Mesodermal cell (in vitro differentiated cells): Measurements from ENCODE around the gene ACVR2B.

Source experiments
- H3K27ac ChIP-seq: 2 replicates; pipeline ENCODE4 v1.7.0; 2013; ENCODE audit warnings: mild to moderate bottlenecking, low read depth, low read length, moderate library complexity; ENCODE audit not compliant: severe bottlenecking
- H3K36me3 ChIP-seq: 2 replicates; pipeline ENCODE4 v1.7.1; 2013; ENCODE audit warnings: mild to moderate bottlenecking, low read length, moderate library complexity; ENCODE audit not compliant: control insufficient read depth, insufficient read depth
- H3K4me1 ChIP-seq: one replicate; pipeline ENCODE4 v1.7.1; 2013; ENCODE audit warnings: mild to moderate bottlenecking, low read length; ENCODE audit not compliant: insufficient read depth, control insufficient read depth, poor library complexity, severe bottlenecking
- H3K4me3 ChIP-seq: 2 replicates; pipeline ENCODE4 v1.7.0; 2013; ENCODE audit warnings: low read length, control low read depth, mild to moderate bottlenecking; ENCODE audit not compliant: insufficient read depth, poor library complexity, severe bottlenecking; ENCODE audit errors: extremely low read depth
- H3K9me3 ChIP-seq: 2 replicates; pipeline ENCODE4 v1.7.1; 2013; ENCODE audit warnings: mild to moderate bottlenecking, low read length, moderate library complexity; ENCODE audit not compliant: control insufficient read depth
- WGBS, 2 experiments: methylation state at CpG; one replicate each; pipeline ENCODE4 v1.1.5; 2013; ENCODE audit warnings: missing lambda C conversion rate in 2 of 2; ENCODE audit not compliant: insufficient coverage in 2 of 2; 5-methylcytosine and 5-hydroxymethylcytosine counted together

Gene ACVR2B

DNA sequence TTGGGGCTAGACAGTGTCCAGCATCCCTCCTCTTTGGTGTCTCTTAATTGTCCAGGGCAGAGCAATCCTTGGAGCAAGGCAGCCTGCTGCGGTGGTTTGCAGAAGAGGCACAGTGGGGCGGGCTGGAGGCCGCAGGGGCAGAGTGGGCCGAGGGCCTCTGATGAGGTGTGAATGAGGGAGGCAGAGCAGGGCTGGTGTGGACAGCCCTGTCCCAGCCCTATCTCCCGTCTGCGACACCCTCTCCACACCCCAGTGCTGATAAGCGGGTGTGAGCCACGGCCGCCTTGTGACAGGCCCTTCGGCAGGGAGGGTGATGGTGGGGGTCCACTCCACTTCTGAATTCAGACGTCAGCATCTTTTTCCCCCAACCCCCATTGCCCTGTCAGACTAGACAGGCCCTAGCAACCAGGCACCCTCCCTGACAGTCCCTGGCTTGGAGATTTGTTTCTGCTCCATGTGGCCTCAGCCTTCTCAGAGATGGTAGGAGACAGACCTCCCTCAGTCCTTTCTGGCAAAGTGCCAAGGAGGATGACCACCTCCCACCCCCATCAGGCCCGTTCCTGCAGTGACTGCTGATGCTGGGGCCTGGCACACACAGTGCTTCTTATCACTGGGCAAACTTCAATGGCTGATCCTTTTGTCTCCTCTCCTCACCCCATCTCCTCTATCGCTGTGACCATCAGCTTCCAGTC, 79.7 kb downstream of the ACVR2B start:
- 74 to 75% methylated on average over 4 to 6 of the region's 13 CpGs for WGBS, 2 experiments
- Histone ChIP-seq H3K9me3 (no peaks in the 10 kb centered on the region), H3K27ac (no peak overlapping the region), H3K36me3 (no peaks in the 10 kb centered on the region), H3K4me3 (no peak overlapping the region), H3K4me1 (no peaks in the 10 kb centered on the region)

DNA sequence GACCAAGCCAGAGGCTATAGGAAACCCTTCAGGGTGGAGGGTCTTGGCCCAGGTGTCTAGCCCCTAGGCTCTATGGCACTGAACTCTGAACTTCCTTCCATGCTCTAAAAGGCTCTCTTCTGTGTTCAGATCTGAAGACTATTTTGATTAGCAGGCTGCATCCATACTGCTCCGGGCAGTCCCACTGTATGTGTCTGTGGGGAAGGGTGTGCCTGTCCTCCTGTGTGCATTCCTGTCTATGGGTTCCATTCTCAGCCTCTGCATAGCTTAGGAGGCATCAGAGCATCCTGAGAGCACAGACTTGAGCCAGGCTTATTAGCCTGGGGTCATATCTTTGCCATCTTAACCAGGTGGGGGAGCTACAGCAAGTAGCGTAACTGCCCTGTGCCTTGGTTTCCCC, 80.5 kb downstream of the ACVR2B start:
- WGBS, 2 experiments, result no CpG with 5 or more reads among the region's 2 CpGs
- Histone ChIP-seq H3K4me1 (no peaks in the 10 kb centered on the region), H3K9me3 (no peaks in the 10 kb centered on the region)

DNA sequence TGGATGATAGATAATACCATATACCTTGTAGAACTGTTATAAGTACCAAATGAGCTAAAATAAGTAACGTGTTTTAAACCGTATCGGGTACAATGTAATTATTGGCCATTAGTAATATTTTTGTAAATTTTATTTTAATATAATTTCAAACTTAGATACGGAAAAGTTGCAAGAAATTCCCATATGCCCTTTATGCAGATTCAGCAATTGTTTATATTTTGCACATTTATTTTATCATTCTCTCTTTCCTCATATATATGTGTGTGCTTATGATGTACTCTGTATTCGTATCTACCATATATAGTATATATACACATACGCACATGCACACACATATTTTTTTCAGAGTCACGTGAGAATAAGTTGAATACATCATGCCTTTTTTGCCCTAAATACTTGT, 80.9 kb downstream of the ACVR2B start:
- no peak overlapping the region for H3K27ac ChIP-seq
- no peaks in the 10 kb centered on the region for H3K9me3 ChIP-seq
- no peaks in the 10 kb centered on the region for H3K4me1 ChIP-seq
- H3K36me3 ChIP-seq, result no peaks in the 10 kb centered on the region
- no CpG with 5 or more reads among the region's 7 CpGs for WGBS, 2 experiments
- H3K4me3 ChIP-seq, result no peak overlapping the region

More for the DNA sequence above, 80.5 kb downstream of the ACVR2B start:
- Histone ChIP-seq H3K27ac (no peak overlapping the region), H3K36me3 (no peaks in the 10 kb centered on the region), H3K4me3 (no peak overlapping the region)

DNA sequence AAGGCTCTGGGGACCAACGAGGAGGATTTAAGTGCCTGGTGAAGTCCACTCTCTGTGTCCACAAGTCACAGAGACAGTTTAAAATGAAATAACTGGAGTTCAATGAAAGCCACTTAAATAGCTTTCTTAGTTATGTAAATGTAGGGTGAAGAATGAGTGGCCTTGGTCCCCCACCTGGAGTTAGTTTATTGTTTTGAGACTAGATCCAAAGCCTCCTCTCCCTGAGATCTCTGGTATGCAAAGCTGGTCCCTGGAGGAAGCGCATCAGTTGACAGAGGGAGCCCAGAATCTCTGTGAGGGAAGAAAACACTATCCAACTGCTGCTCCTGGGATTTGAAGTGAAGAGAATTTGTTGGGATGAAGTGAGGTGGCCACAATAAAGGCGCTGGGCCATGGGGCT, 83.0 kb downstream of the ACVR2B start:
- Histone ChIP-seq H3K4me1 (no peaks in the 10 kb centered on the region), H3K4me3 (no peak overlapping the region), H3K27ac (no peak overlapping the region), H3K9me3 (no peaks in the 10 kb centered on the region), H3K36me3 (no peaks in the 10 kb centered on the region)
- 48 to 49% methylated on average over 2 of the region's 3 CpGs for WGBS, 2 experiments

- no peaks in the 10 kb centered on the region for H3K9me3 ChIP-seq
- no peak overlapping the region for H3K4me3 ChIP-seq
- H3K27ac ChIP-seq, result no peak overlapping the region
- no peaks in the 10 kb centered on the region for H3K4me1 ChIP-seq
- no peaks in the 10 kb centered on the region for H3K36me3 ChIP-seq
- 77 to 91% methylated on average over 4 to 7 of the region's 8 CpGs for WGBS, 2 experiments
These were observed 85.2 kb downstream of the ACVR2B start for GRCh38 chr3:38538773-38539353.

DNA sequence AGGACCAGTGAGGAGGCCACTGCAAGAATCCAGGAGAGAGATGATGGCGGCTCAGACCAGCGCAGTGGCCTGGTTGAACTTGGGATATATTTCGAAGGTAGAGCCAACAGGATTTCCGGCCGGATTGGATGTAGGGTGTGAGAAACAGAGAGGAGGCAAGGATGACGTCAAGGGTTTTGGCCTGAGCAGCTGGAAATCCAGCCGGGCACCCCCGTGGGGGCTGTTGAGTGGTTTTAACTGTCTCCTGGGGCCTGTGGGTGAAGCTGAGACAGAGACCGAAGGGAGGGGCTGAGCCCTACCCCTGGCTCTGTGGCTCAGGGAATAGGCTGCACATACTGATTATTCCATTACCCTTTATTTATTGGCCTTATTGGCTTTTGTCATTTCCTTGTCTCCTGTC, 88.1 kb downstream of the ACVR2B start:
- WGBS, 2 experiments, result 90 to 97% methylated on average over 8 to 9 of the region's 9 CpGs
- Histone ChIP-seq H3K36me3 (no peaks in the 10 kb centered on the region), H3K9me3 (no peaks in the 10 kb centered on the region), H3K4me1 (no peaks in the 10 kb centered on the region), H3K4me3 (no peak overlapping the region), H3K27ac (no peak overlapping the region)
